ENCODE results near the gene UTY.

Gene UTY

GRCh38 chrY:13479828-13480227, at the start of gene UTY:
Gene UTY, minus strand, starts transcription at chrY:13480033. Its CDS starts 368 bp downstream, at chrY:13479665.
- DNase-seq = no peak

- DNase-seq = no peak
Measured at GRCh38 chrY:13520474-13520873, 40.6 kb upstream of the UTY start.

- DNase-seq = no peak
Measured at GRCh38 chrY:13501215-13501614, 21.4 kb upstream of the UTY start.

- no peak for DNase-seq
Measured at GRCh38 chrY:13493737-13494136, 13.9 kb upstream of the UTY start.

- no peak for DNase-seq
Measured at GRCh38 chrY:13492408-13492807, 12.6 kb upstream of the UTY start.

- DNase-seq = no peak
Measured at GRCh38 chrY:13488738-13489137, 8.9 kb upstream of the UTY start.

GRCh38 chrY:13479121-13479711, 617 bp downstream of the UTY start:
- DNase-seq = no peak

GRCh38 chrY:13478126-13478785, 1.6 kb downstream of the UTY start:
- no peak for DNase-seq

- no peak for DNase-seq
Measured at GRCh38 chrY:13474997-13475396, 4.8 kb downstream of the UTY start.

GRCh38 chrY:13451572-13451971, 28.3 kb downstream of the UTY start:
- no peak for DNase-seq

GRCh38 chrY:13450596-13451130, 29.2 kb downstream of the UTY start:
- DNase-seq = no peak

GRCh38 chrY:13445566-13445965, 34.3 kb downstream of the UTY start:
- no peak for DNase-seq

GRCh38 chrY:13443146-13443545, 36.7 kb downstream of the UTY start:
- no peak for DNase-seq

GRCh38 chrY:13440811-13441210, 39.0 kb downstream of the UTY start:
- DNase-seq = no peak

- no peak for DNase-seq
Measured at GRCh38 chrY:13435968-13436937, 43.6 kb downstream of the UTY start.

- DNase-seq = no peak
Measured at GRCh38 chrY:13435206-13435967, 44.4 kb downstream of the UTY start.

GRCh38 chrY:13432293-13433025, 47.4 kb downstream of the UTY start:
- no peak for DNase-seq

GRCh38 chrY:13429551-13429950, 50.3 kb downstream of the UTY start:
- no peak for DNase-seq

GRCh38 chrY:13423281-13423732, 56.5 kb downstream of the UTY start:
- DNase-seq = no peak

- DNase-seq = no peak
Measured at GRCh38 chrY:13416869-13417661, 62.8 kb downstream of the UTY start.

GRCh38 chrY:13415556-13415955, 64.3 kb downstream of the UTY start:
- no peak for DNase-seq

Measured in activated T-cell treated with anti-CD3 and anti-CD28 coated beads, Interleukin-2, amount 50 U/mL, for 1 hour (primary cell).